ENCODE results near the gene HMGXB4.

Gene HMGXB4

GRCh38 chr22:35301372-35301874 lies 44.1 kb downstream of the HMGXB4 start:
- peaks cover 18% of the 10 kb centered on the region for H3F3A ChIP-seq (ENCODE audit: insufficient read depth)
- no peaks in the 10 kb centered on the region for H3K9me3 ChIP-seq (ENCODE audit: insufficient read depth, low read length)
- H3K9me2 ChIP-seq (replicated peaks; ENCODE audit: insufficient read depth, low read length) = no peaks in the 10 kb centered on the region
- no peak for TF ChIP-seq EZH2phosphoT487 (conservative IDR thresholded peaks at IDR 0.05; ENCODE audit: low read length)
- no peak overlapping the region for H3K4me3 ChIP-seq (ENCODE audit: insufficient read depth, low read length, poor library complexity, severe bottlenecking)
- no peak overlapping the region for H3K27ac ChIP-seq (ENCODE audit: low read depth, low read length)
- H2AFZ ChIP-seq (ENCODE audit: low read depth, low read length, severe bottlenecking) = no peak overlapping the region
- no peak overlapping the region for H3K4me2 ChIP-seq (ENCODE audit: low read depth, low read length, poor library complexity, severe bottlenecking)
- peaks cover 2% of the 10 kb centered on the region; the same call in 1 of the 2 replicates for H3K36me3 ChIP-seq (ENCODE audit: low read length)
- H3K9ac ChIP-seq (ENCODE audit: low read length) = no peak overlapping the region
- no peaks in the 10 kb centered on the region for H4K20me1 ChIP-seq (ENCODE audit: low read depth, low read length)
- no peaks in the 10 kb centered on the region for H3K27me3 ChIP-seq (ENCODE audit: low read length)
- H3K79me2 ChIP-seq (ENCODE audit: insufficient read depth, low read length) = no peaks in the 10 kb centered on the region

- Histone ChIP-seq H3K4me3 (ENCODE audit: insufficient read depth, low read length, poor library complexity, severe bottlenecking) (no peak overlapping the region), H3K36me3 (ENCODE audit: low read length) (no peaks in the 10 kb centered on the region), H3K9me3 (ENCODE audit: insufficient read depth, low read length) (no peaks in the 10 kb centered on the region), H3F3A (ENCODE audit: insufficient read depth) (peaks cover 12% of the 10 kb centered on the region), H3K27ac (ENCODE audit: low read depth, low read length) (no peak overlapping the region), H3K9ac (ENCODE audit: low read length) (no peak overlapping the region), H4K20me1 (ENCODE audit: low read depth, low read length) (no peaks in the 10 kb centered on the region), H3K9me2 (replicated peaks; ENCODE audit: insufficient read depth, low read length) (no peaks in the 10 kb centered on the region), H2AFZ (ENCODE audit: low read depth, low read length, severe bottlenecking) (no peak overlapping the region), H3K79me2 (ENCODE audit: insufficient read depth, low read length) (no peaks in the 10 kb centered on the region), H3K27me3 (ENCODE audit: low read length) (no peaks in the 10 kb centered on the region), H3K4me2 (ENCODE audit: low read depth, low read length, poor library complexity, severe bottlenecking) (no peak overlapping the region)
- TF ChIP-seq CTCF (IDR thresholded peaks at IDR 0.05; ENCODE audit: insufficient read depth, low read length, poor library complexity, severe bottlenecking) (no peak), EZH2phosphoT487 (conservative IDR thresholded peaks at IDR 0.05; ENCODE audit: low read length) (no peak)
These were observed 45.8 kb downstream of the HMGXB4 start for GRCh38 chr22:35303029-35303624.

GRCh38 chr22:35305525-35306070 lies 48.3 kb downstream of the HMGXB4 start:
- H3K36me3 ChIP-seq (ENCODE audit: low read length) = no peaks in the 10 kb centered on the region
- H3F3A ChIP-seq (ENCODE audit: insufficient read depth) = no peaks in the 10 kb centered on the region
- H4K20me1 ChIP-seq (ENCODE audit: low read depth, low read length) = no peaks in the 10 kb centered on the region
- no peaks in the 10 kb centered on the region for H3K27me3 ChIP-seq (ENCODE audit: low read length)
- no peak overlapping the region for H2AFZ ChIP-seq (ENCODE audit: low read depth, low read length, severe bottlenecking)
- H3K4me3 ChIP-seq (ENCODE audit: insufficient read depth, low read length, poor library complexity, severe bottlenecking) = no peak overlapping the region
- no peak overlapping the region for H3K4me2 ChIP-seq (ENCODE audit: low read depth, low read length, poor library complexity, severe bottlenecking)
- TF ChIP-seq CTCF (IDR thresholded peaks at IDR 0.05; ENCODE audit: insufficient read depth, low read length, poor library complexity, severe bottlenecking) (no peak), EZH2phosphoT487 (conservative IDR thresholded peaks at IDR 0.05; ENCODE audit: low read length) (no peak)
- H3K9ac ChIP-seq (ENCODE audit: low read length) = no peak overlapping the region
- no peaks in the 10 kb centered on the region for H3K9me3 ChIP-seq (ENCODE audit: insufficient read depth, low read length)
- H3K9me2 ChIP-seq (replicated peaks; ENCODE audit: insufficient read depth, low read length) = no peaks in the 10 kb centered on the region
- no peaks in the 10 kb centered on the region for H3K79me2 ChIP-seq (ENCODE audit: insufficient read depth, low read length)
- no peak overlapping the region for H3K27ac ChIP-seq (ENCODE audit: low read depth, low read length)

GRCh38 chr22:35306350-35306967 lies 49.2 kb downstream of the HMGXB4 start:
- Histone ChIP-seq H3K9ac (ENCODE audit: low read length) (no peak overlapping the region), H3K9me3 (ENCODE audit: insufficient read depth, low read length) (no peaks in the 10 kb centered on the region), H3F3A (ENCODE audit: insufficient read depth) (no peaks in the 10 kb centered on the region), H3K79me2 (ENCODE audit: insufficient read depth, low read length) (no peaks in the 10 kb centered on the region), H3K27ac (ENCODE audit: low read depth, low read length) (no peak overlapping the region), H3K27me3 (ENCODE audit: low read length) (no peaks in the 10 kb centered on the region), H3K4me3 (ENCODE audit: insufficient read depth, low read length, poor library complexity, severe bottlenecking) (no peak overlapping the region), H3K9me2 (replicated peaks; ENCODE audit: insufficient read depth, low read length) (no peaks in the 10 kb centered on the region), H3K4me2 (ENCODE audit: low read depth, low read length, poor library complexity, severe bottlenecking) (no peak overlapping the region), H3K36me3 (ENCODE audit: low read length) (no peaks in the 10 kb centered on the region), H2AFZ (ENCODE audit: low read depth, low read length, severe bottlenecking) (no peak overlapping the region), H4K20me1 (ENCODE audit: low read depth, low read length) (no peaks in the 10 kb centered on the region)
- TF ChIP-seq EZH2phosphoT487 (conservative IDR thresholded peaks at IDR 0.05; ENCODE audit: low read length) (no peak), CTCF (IDR thresholded peaks at IDR 0.05; ENCODE audit: insufficient read depth, low read length, poor library complexity, severe bottlenecking) (no peak)
